Measurements from ENCODE around the gene TXLNG.
"Not testable (repeated sequence)": the region's sequence is repeated elsewhere in the genome, so short reads cannot be mapped to it uniquely, and the experiment has no call there.

The TXLNG gene

GRCh38 chrX:16839219-16839851 is 53.1 kb downstream of the TXLNG start:
- no peak for DNase-seq

- no peak for DNase-seq
Observed at GRCh38 chrX:16839852-16840460, 53.7 kb downstream of the TXLNG start.

- DNase-seq = no peak
Observed at GRCh38 chrX:16842684-16843083, 56.4 kb downstream of the TXLNG start.

- no peak for DNase-seq
Observed at GRCh38 chrX:16843208-16843909, 57.1 kb downstream of the TXLNG start.

GRCh38 chrX:16845686-16846085 is 59.4 kb downstream of the TXLNG start:
- no peak for DNase-seq

GRCh38 chrX:16848541-16848940 is 62.3 kb downstream of the TXLNG start:
- DNase-seq = no peak

GRCh38 chrX:16851421-16851820 is 65.2 kb downstream of the TXLNG start:
- no peak for DNase-seq

- DNase-seq = no peak
Observed at GRCh38 chrX:16851827-16852226, 65.6 kb downstream of the TXLNG start.

GRCh38 chrX:16852617-16853179 is 66.4 kb downstream of the TXLNG start:
- DNase-seq = no peak

- DNase-seq = no peak
Observed at GRCh38 chrX:16853537-16853936, 67.3 kb downstream of the TXLNG start.

GRCh38 chrX:16855363-16856075 is 69.3 kb downstream of the TXLNG start:
- DNase-seq = no peak

- DNase-seq = not testable (repeated sequence)
Observed at GRCh38 chrX:16856076-16856404, 69.8 kb downstream of the TXLNG start.

- DNase-seq = no peak
Observed at GRCh38 chrX:16856744-16857143, 70.5 kb downstream of the TXLNG start.

- DNase-seq = no peak
Observed at GRCh38 chrX:16862829-16863228, 76.6 kb downstream of the TXLNG start.

GRCh38 chrX:16867947-16868346 is 81.7 kb downstream of the TXLNG start:
- DNase-seq = no peak

GRCh38 chrX:16868920-16869319 is 82.7 kb downstream of the TXLNG start:
- no peak for DNase-seq

GRCh38 chrX:16869393-16870094 is 83.3 kb downstream of the TXLNG start:
- DNase-seq = no peak

- peak; percentile 18 for DNase-seq
Observed at GRCh38 chrX:16870095-16870861, 84.0 kb downstream of the TXLNG start, which contains the start of gene RBBP7. RBBP7 (minus strand) TSS chrX:16870362; CDS start chrX:16870053, 309 bp downstream.

- DNase-seq = no peak
Observed at GRCh38 chrX:16870862-16871815, 84.9 kb downstream of the TXLNG start.

GRCh38 chrX:16873106-16873505 is 86.8 kb downstream of the TXLNG start:
- no peak for DNase-seq

Measured in SIG-M5 (cell line).